Measurements from ENCODE around the gene RMI1.
A peak's percentile ranks its signal among the peaks of the same experiment; 100 is the strongest.

RMI1 gene

GRCh38 chr9:83962165-83962564 lies 18.4 kb upstream of the RMI1 start:
- no peak for ATAC-seq
- TF ChIP-seq ZFP30 (CRISPR knock-in tag; IDR thresholded peaks at IDR 0.05) (no peak), GLIS3 (CRISPR knock-in tag; IDR thresholded peaks at IDR 0.05) (no peak), TCF4 (CRISPR knock-in tag; IDR thresholded peaks at IDR 0.05; ENCODE audit: borderline replicate concordance) (no peak), ISL1 (CRISPR knock-in tag; IDR thresholded peaks at IDR 0.05) (no peak), PATZ1 (CRISPR knock-in tag; IDR thresholded peaks at IDR 0.05; ENCODE audit: borderline replicate concordance) (no peak)

- TF ChIP-seq TCF4 (CRISPR knock-in tag; IDR thresholded peaks at IDR 0.05; ENCODE audit: borderline replicate concordance) (no peak), OSR1 (CRISPR knock-in tag; IDR thresholded peaks at IDR 0.05) (no peak), TSHZ2 (CRISPR knock-in tag; IDR thresholded peaks at IDR 0.05) (no peak), ZNF565 (CRISPR knock-in tag; conservative IDR thresholded peaks at IDR 0.05; ENCODE audit: low read depth) (no peak)
- ATAC-seq = peak; percentile 49
Measured at GRCh38 chr9:83964973-83965349, 15.6 kb upstream of the RMI1 start.

GRCh38 chr9:83965350-83966208 lies 15.0 kb upstream of the RMI1 start:
- ATAC-seq = peak; percentile 32
- TF ChIP-seq ZFP30 (CRISPR knock-in tag; IDR thresholded peaks at IDR 0.05) (peak; percentile 18; the same call in 1 of the 2 replicates), OSR1 (CRISPR knock-in tag; IDR thresholded peaks at IDR 0.05) (no peak), TSHZ2 (CRISPR knock-in tag; IDR thresholded peaks at IDR 0.05) (no peak), RARB (CRISPR knock-in tag; IDR thresholded peaks at IDR 0.05) (no peak), CSRNP3 (CRISPR knock-in tag; IDR thresholded peaks at IDR 0.05) (peak; percentile 45; the same call in 1 of the 2 replicates), PATZ1 (CRISPR knock-in tag; IDR thresholded peaks at IDR 0.05; ENCODE audit: borderline replicate concordance) (peak; percentile 53; the same call in 1 of the 2 replicates), BACH2 (CRISPR knock-in tag; IDR thresholded peaks at IDR 0.05; ENCODE audit: borderline replicate concordance) (no peak), TOX (CRISPR knock-in tag; IDR thresholded peaks at IDR 0.05; ENCODE audit: borderline replicate concordance) (0 out of 2 replicates have a peak, but pooled peaks have one; percentile 24), ZNF565 (CRISPR knock-in tag; conservative IDR thresholded peaks at IDR 0.05; ENCODE audit: low read depth) (no peak), CREB5 (CRISPR knock-in tag; IDR thresholded peaks at IDR 0.05; ENCODE audit: low read depth) (no peak; the same call in none of the 2 replicates), ZNF70 (CRISPR knock-in tag; IDR thresholded peaks at IDR 0.05) (no peak)
